Epidermal melanocyte (primary cell): ENCODE data around the gene TM6SF1.
"Not testable (repeated sequence)": the region's sequence is repeated elsewhere in the genome, so short reads cannot be mapped to it uniquely, and the experiment has no call there.

ENCODE experiments used
- DNase-seq: peaks from one replicate; pipeline ENCODE4 v3.0.0; 2011; ENCODE audit warnings: low spot score; ENCODE audit not compliant: insufficient read length

TM6SF1 gene

DNA sequence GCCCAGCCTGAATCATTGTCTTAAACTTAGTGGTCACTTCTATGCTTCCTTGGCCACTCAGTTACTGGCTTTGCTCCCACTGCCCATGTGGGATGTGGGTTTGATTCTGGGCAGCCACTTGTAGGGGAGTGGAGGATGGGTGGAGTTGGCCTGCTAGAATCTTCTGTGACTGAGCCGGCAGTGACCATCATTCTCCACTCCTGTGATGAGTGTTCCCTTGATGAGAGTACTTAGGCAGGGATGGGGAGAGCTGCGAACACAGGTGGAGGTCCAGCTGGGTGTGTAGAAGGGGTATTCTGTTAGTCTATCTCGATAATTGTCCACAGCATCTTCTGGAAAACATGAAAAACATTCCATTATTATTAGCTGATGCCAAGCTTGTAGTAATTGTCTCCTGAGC is 8.0 kb downstream of the TM6SF1 start:
- DNase-seq, result no peak

DNA sequence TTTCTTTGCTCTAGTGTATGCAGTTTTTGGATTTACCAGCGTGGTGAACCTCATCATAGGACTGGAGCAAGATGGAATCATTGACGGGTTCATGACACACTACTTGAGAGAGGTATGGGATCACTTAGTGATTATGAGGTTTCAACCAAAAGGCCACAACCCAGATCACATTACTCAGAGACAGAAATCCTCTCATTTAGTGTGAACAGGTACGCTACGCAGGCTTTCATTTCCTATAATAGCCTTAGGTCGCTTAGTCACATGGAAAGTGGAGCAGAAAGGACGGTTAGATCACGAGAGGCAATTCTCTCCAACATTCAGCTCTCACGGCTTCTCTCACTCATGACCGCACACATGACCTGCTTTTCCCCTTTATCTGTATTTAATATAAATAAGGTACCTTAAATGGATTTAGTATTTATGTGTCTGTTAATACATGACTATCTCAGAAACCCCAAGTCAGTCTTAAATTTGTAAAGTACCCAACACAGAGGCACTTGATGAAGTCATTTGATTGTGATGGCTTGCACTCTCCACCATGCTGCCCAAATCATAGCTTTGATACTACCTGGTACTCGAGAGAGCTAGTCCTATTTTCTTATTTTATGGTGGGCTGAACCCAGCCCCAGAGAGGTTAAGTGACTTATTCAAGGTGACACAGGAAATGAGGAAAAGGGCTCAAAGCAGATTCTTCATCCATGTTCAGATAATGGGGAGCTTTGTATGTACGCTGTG is 8.6 kb downstream of the TM6SF1 start:
- DNase-seq, result no peak

DNA sequence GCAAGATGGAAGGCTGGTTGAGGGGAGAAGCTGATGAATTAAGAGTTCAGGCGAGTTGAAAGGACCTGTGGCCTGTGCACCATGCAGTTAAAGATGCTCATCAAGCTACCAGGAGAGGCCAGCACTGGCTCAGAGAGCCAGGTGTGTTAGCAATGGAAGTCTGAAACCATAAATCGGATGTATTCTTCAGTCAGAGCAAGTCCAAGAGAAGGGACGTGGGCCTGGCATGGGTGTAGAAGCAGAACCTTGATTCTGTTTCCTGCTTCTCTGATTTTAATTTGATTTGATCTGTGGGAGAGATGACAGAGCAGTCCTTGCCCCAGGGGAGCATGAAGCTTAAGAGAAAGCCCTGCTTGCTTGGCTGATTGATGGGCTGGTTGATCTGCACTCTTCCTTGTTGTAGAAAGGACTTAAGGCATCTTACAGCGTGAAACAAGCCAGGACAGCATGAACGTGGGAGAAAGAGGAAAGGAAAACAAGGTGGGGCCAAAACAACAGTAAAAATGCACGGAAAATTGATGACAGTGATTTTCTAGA is 10.9 kb downstream of the TM6SF1 start:
- no peak for DNase-seq

DNA sequence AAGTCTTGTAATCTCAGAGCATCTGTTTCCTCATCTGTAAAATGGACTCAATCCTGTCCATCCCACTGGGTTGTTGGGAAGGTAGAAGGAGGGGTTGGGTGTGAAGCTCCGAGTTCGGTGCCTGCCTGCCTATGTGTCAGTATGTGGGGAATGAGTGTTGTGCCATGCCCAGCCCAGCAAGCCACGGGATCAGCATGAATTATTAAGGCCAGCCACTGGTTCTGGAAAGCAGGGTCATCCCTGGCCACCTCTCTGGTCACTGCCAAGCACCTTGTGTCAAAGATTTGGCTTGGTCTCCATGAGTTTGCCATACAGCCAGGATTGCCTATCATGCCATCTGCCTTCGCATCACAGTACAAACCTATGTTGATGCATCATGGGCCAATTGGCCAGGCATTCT is 11.5 kb downstream of the TM6SF1 start:
- DNase-seq, result no peak

DNA sequence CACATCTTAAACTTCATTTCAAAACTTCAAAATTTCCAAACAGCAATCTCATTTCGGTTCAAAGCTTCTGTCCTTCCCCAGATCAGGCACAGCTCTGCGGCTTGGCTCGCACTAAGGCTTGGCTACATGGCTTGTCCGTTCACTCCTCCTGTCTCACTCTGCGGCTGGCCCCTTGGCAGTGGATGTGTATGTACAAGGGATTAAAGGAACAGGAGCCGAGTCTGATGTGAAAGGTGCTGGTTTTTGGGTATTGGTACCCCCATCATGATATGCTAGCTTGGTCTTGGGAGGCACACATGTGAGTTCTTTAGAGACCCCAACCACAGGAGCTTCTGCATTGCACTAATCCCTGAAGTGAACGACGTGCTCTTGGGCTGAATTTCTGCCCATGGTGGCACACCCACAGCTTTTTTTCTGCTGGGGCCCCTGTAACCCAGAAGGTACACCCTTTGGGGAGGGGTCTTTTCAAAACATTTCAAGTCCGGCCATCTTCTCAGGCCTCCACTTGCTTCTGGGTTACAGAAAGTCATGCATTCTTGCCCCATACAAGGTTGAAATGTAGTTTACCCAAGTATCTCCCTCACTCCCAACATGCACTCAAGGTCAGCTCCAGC is 12.6 kb downstream of the TM6SF1 start:
- no peak for DNase-seq

DNA sequence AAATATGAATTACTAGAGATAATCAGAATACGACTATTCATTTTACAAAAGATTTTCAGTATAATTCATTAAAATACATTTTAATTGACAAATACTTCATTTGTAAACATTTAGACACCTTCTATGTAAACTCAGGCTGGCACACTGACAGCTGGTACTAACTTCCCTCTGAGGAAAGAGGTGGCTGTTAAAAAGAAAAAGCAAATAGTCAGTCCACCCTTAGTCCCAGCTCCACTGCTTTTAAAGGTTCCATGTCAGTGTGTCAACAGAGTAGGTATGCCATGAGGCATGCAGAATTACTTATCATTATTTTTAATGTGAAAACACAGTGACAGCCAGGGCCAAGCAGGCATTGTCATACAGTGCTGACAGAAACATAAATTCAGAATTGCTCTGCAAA is 16.1 kb downstream of the TM6SF1 start:
- DNase-seq, result no peak

DNA sequence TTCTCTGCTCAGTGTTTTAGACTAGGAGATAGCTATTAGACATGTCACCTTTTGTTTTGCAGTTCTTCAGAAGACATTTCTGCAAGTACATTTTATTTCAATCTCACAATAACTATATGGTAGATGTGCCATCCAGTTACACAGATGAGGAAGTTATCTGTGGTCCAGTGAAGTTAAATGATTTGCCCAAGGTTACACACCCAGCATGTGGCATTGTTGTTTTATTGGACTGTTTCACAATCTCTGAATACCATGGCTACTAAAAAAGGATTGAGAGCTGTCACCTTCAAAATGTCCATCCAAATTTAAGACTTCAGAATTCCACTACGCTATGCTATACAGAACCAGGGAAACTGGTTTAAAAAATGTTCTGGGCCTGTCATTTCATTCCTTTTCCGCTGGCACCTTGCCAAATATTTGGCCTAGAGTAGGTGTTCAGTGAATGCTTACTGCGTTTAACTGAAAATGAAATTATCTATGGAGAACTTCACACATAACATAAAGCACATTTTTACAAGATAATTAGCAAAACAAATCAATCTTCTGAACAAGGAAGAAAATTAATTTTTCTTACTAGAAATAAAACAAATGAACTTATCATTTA is 20.2 kb downstream of the TM6SF1 start:
- no peak for DNase-seq

DNA sequence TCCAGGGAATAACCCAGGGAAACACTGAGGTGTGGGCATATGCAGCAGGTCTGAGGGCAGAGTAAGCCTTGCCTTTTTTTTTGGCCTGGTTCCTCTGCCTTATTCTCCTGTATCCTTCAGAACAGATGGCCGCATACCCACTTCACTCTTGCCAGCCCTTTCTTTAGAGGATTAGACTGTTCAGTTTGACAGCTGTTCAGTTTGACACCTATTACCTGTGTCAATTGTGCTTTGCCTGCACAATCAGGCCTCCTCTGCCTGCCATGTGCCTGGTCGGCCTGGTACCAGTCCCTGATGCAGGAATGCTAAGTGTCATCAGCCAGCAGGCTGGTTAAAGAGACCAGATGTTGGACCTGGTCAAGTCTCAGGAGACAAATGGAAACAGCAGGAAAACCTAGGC is 22.3 kb downstream of the TM6SF1 start:
- no peak for DNase-seq

DNA sequence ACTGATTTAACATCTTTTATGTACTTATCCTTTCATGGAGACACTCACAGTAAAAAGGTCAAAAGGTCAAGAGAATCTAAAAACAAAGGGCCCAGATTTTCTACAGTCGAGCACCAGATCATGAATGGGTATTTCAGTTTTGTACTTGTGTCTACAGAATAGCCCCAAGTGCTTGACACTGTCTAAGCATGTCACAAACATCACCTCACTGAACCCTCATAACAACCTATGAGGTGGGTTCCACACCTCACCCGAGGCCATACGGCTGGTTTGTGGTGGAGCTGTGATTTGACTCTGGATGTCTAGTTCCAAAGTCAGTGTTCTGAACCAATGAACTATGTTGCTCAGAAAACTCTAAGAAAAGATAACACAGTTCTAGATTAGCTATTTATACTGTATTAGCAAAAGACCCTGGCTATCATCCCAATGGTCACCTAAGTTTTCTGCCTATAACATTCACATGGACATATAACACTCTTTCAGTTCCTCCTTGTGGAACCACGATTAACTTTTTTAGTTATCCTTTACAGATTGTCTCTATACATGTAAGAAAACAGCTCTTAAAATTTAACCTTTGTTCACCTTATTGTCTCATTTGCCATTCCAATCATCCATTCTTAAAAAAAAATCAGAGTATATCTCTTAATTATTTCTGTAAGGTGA is 25.5 kb downstream of the TM6SF1 start:
- DNase-seq, result no peak

DNA sequence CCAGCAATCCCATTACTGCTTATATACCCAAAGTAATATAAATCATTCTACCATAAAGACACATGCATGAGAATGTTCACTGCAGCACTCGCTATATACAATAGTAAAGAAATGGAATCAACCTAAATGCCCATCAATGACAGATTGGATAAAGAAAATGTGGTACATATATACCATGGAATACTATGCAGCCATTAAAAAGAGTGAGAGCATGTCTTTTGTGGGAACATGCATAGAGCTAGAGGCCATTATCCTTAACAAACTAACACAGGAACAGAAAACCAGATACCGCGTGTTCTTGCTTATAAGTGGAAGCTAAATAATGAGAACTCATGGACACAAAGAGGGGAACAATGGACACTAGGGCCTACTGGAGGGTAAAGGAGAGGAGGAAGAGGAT is 34.7 kb downstream of the TM6SF1 start:
- not testable (repeated sequence) for DNase-seq

DNA sequence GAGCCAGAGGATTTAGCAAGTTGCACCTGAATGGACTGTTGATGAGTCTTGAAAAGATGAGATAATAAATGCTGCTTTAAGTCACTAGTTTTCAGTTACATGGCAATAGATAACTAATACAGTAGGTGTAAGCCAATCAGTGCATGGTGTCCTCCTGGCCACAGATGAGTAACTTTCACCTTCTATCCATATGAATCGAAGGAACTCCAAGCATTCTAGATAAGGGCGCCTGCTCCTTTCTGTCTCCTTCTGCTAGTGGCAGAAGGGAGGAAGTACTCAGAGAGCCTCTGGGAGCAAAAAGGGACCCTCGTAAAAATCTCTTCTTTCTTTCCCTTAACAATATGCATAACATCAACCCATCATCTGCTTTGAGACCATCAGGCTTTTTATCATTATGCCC is 37.3 kb downstream of the TM6SF1 start:
- DNase-seq, result no peak

DNA sequence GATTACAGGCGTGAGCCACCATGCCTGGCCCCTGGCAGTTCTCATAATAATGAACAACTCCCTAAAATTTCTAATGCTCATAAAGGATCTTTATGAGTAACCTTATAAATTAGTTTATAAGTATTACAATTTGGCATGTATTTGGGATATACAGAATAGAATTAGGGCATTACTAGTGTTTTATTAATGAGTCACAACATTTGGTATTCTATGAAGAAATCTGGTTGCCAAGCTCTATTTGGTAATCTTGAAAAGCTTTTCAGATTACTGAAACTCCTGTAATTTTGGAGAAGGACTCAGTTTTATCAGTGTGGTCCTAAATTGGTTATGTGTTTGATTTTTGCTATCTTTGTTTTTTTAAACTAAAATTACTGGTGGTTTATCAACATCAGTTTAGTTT is 45.8 kb downstream of the TM6SF1 start:
- no peak for DNase-seq

DNA sequence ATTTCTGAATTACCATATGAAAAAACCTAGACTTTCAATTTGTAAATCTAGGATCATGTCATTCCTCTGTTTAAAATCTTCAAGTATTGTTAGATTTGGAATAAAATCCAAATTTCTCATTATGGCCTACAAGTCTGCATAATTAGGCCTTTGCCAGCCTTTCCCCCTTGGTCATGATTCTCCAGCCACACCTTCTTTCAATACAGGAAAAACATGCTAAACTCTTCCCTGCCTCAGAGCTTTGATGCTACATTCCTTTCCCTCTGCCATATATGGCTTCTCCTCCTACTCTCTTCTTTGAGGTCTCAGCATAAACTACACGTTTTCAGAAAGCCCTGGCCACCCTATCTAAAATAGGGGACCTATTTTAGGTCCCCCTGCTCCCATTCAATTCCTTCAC is 48.5 kb downstream of the TM6SF1 start:
- DNase-seq, result no peak

DNA sequence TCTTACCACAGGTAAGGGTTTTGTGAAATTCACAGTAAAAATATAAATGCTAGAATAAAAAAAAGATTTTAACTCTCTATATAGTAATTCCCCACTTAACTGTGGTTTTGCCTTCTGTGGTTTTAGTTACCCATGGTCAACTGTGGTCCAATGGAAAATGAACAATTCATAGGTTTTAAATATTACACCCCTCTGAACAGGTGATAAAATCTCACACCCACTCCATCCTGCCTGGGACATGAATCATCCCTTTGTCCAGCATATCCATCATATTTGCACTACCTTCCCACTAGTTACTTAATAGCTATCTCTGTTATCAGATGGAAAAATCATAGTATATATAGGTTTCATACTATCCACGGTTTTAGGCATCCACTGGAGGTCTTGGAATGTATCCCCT is 50.9 kb downstream of the TM6SF1 start:
- DNase-seq, result no peak

DNA sequence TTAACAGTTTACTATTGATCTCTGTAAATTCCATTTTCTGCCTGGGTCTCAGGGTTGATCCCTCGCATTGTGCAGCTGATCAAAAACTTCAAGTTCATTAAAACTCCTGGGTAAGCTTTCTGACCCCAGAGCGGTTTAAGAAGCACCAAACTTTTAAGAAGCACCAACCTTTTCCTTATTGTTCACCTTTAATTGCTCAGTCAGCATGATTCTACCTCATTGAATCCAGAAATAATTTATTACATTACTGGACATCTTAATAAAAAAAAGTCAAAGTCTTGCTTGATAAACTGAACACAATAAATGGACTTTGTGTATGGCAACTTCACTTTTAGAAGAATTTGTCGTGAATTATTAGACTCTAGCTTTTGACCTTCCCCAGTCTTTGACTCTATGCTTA is 53.3 kb downstream of the TM6SF1 start:
- DNase-seq, result no peak

DNA sequence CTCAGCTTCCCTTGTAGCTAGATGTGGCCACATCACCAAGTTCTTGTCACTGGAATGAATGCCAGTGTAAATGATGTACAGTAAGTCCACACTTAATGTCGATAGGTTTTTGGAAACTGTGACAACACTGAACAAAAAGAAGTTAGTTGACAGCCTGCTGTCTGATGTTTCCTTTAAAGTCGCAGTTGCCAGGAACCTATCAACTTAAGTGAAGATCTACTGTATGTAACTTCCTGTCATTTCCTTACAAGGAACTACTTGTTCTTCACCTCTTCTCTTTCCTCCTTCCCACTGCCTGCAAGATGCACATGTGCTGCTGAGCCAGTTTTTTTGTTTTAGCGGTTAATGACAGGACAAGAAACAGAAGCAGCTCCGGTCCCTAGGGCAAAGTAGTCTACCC is 55.6 kb downstream of the TM6SF1 start:
- no peak for DNase-seq

DNA sequence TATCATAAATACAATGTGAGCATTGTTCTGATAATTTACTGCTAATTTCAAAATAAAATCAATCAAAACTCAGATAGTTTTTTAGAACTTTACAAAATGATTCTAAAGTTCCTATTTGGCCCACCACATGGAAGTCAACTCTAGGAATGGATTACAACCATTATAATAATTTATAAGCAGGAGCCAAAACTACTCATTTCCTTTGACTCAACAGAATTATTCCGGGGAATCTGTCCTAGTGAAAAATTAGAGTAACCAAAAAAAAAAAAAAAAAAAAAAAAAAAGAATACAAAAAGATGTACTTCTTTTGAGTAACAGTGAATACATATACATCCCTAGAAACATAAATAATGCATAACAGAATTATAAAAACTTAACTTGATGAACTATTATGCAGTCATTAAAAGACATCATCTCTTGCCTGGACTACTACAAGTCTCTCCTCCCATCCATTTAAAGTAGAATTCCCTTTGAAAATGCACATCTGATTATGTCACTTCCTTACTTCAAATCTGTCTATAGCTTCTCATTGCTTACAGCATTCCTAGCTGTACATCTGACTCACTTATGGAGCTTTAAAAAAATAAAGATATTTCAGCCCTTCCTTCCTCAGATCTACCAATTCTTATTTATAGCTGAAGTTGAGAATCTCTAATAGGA is 56.8 kb downstream of the TM6SF1 start:
- DNase-seq, result no peak

DNA sequence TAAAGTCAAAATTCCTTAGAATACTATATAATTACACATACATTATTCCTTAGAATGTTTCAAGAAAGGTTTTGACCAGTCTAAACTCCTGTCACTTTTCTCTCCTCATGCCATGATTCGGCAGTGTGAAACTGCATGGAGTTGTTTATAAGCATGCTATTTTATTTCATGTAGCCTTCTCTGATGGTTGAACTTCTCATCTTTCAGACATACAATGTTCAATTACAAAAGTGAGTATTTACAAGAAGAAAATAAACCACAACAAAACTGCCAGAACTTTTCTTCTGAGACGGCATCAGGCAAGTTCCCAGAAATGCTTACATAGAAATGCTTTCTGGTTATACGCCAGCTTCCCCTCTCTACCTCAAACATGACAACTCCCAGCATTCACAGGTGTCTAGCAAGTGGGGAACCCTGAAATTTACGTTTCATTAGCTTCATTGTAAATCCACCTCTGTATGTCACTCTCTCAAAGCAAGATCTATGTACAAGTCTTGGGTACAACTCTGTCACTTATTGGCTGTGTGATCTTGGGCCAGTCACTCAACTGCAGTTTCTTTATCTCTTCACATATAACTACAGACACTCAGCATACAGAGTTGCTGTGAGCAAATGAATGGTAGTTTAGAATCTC is 57.4 kb downstream of the TM6SF1 start:
- DNase-seq, result no peak

DNA sequence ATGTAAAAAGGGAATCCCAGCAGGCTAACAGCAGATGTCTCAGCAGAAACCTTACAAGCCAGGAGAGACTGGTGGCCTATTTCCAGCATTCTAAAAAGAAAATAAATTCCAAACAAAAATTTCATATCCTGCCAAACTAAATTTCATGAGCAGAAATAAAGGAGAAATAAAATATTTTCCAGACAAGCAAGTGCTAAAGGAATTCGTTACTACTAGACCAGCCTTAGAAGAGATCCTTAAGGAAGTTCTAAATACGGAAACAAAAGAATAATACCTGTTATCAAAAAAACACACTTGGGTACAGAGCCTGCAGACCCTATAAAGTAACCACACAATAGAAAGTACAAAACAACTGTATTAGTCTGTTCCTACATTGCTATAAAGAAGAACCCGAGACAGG is 58.8 kb downstream of the TM6SF1 start:
- no peak for DNase-seq

DNA sequence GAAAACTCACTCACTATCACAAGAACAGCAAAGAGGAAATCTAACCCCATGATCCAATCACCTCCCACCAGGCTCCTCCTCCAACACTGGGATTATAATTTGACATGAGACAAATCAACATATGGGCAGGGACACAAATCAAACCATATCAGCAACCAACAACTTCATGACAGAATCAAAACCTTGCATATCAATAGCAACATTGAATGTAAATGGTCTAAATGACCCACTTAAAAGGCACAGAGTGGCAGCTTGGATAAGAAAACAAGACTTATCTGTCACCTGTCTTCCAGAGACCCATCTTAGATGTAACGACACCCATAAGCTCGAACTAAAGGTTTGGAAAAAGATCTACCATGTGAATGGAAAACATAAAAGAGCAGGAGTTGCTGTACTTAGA is 59.4 kb downstream of the TM6SF1 start:
- DNase-seq, result no peak

DNA sequence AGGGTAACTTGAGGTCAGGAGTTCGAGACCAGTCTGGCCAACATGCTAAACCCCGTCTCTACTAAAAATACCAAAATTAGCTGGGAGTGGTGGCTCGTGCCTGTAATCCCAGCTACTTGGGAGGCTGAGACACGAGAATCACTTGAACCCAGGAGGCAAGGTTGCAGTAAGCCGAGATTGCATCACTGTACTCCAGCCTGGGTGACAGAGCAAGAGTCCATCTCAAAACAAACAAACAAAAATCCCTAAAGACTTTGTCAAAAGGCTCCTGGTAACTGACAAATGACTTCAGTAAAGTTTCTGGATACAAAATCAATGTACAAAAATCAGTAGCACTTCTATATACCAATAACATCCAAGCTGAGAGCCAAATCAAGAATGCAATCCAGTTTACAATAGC is 62.1 kb downstream of the TM6SF1 start:
- DNase-seq, result not testable (repeated sequence)
